GM23338 (cell line): ENCODE measurements around the gene USP30. TPM values are rescaled to one million over a fixed set of nuclear protein-coding genes. Genes with fewer than 3 reads are reported as not detected.

Experiments
- ATAC-seq: fragments of 200-7000 bp; cut with Tn5 transposase; 3 replicates; pipeline ENCODE4 v1.9.1; 2020
- DNase-seq: peaks from one replicate; pipeline ENCODE4 v3.0.0-alpha.2; 2015; ENCODE audit warnings: low spot score
- H2AFZ ChIP-seq: fragments of 200-600 bp; sonication (generic); 2 replicates; pipeline ENCODE4 v1.8.0; 2016; ENCODE audit warnings: antibody characterized with exemption, mild to moderate bottlenecking, moderate library complexity
- H3F3A ChIP-seq: fragments of 200-600 bp; sonication (generic); replicated peaks from 2 replicates; pipeline ENCODE4 v1.8.0; 2017; ENCODE audit warnings: antibody characterized with exemption, mixed run types, low read depth
- H3K27ac ChIP-seq: fragments of 200-600 bp; sonication (generic); 2 replicates; pipeline ENCODE4 v1.6.1; 2016; ENCODE audit warnings: low read depth
- H3K27me3 ChIP-seq: fragments of 200-600 bp; sonication (generic); 2 replicates; pipeline ENCODE4 v1.8.0; 2016; ENCODE audit warnings: mild to moderate bottlenecking, mixed run types, moderate library complexity; ENCODE audit not compliant: insufficient read depth
- H3K36me3 ChIP-seq: fragments of 200-600 bp; sonication (generic); 2 replicates; pipeline ENCODE4 v1.8.0; 2016; ENCODE audit warnings: mild to moderate bottlenecking; ENCODE audit not compliant: insufficient read depth
- H3K4me1 ChIP-seq: fragments of 200-600 bp; sonication (generic); 2 replicates; pipeline ENCODE4 v1.8.0; 2016; ENCODE audit warnings: mild to moderate bottlenecking, moderate library complexity; ENCODE audit not compliant: insufficient read depth
- H3K4me2 ChIP-seq: fragments of 200-600 bp; sonication (generic); 2 replicates; pipeline ENCODE4 v1.7.1; 2017; ENCODE audit warnings: mixed run types
- H3K4me3 ChIP-seq: fragments of 200-600 bp; sonication (generic); 2 replicates; pipeline ENCODE4 v1.6.1; 2016; ENCODE audit warnings: mixed run types
- H3K79me2 ChIP-seq: fragments of 200-600 bp; sonication (generic); replicated peaks from 2 replicates; pipeline ENCODE4 v1.8.0; 2017; ENCODE audit warnings: mild to moderate bottlenecking; ENCODE audit not compliant: insufficient read depth
- H3K9me2 ChIP-seq: fragments of 200-600 bp; sonication (generic); 2 replicates; pipeline ENCODE4 v1.8.0; 2017; ENCODE audit not compliant: insufficient read depth
- H4K20me1 ChIP-seq: fragments of 200-600 bp; sonication (generic); replicated peaks from 2 replicates; pipeline ENCODE4 v1.8.0; 2017; ENCODE audit warnings: mild to moderate bottlenecking; ENCODE audit not compliant: insufficient read depth
- H3K27ac Mint-ChIP-seq: 2 replicates; pipeline ENCODE4 v1.8.0; 2020; ENCODE audit warnings: inconsistent platforms, mild to moderate bottlenecking, moderate library complexity, mixed read lengths
- H3K27me3 Mint-ChIP-seq: 3 replicates; pipeline ENCODE4 v1.8.0; 2022; ENCODE audit warnings: low read depth, mild to moderate bottlenecking, moderate library complexity, mixed read lengths, inconsistent platforms; ENCODE audit not compliant: insufficient read depth, poor library complexity
- H3K36me3 Mint-ChIP-seq: 3 replicates; pipeline ENCODE4 v1.8.0; 2021; ENCODE audit warnings: low read depth, mild to moderate bottlenecking, inconsistent platforms, moderate library complexity, mixed read lengths
- H3K4me1 Mint-ChIP-seq: 3 replicates; pipeline ENCODE4 v1.8.0; 2020; ENCODE audit warnings: mild to moderate bottlenecking, inconsistent platforms, mixed read lengths
- H3K4me3 Mint-ChIP-seq: 3 replicates; pipeline ENCODE4 v1.8.0; 2021; ENCODE audit warnings: moderate library complexity, mild to moderate bottlenecking, inconsistent platforms, mixed read lengths
- H3K9me3 Mint-ChIP-seq: 3 replicates; pipeline ENCODE4 v1.8.0; 2020; ENCODE audit warnings: moderate library complexity, mild to moderate bottlenecking, inconsistent platforms, mixed read lengths
- CREB1 ChIP-seq: fragments of 250-450 bp; sonication (Bioruptor Pico); IDR thresholded peaks from 2 replicates; pipeline ENCODE4 v1.5.0; 2020; ENCODE audit warnings: low read depth, mild to moderate bottlenecking, moderate library complexity
- CTCF ChIP-seq, 2 experiments: fragments of 200-600 bp in 1 of 2; sonication (generic) in 1 of 2; conservative IDR thresholded peaks; 2 replicates each; pipeline versions ENCODE4 v1.5.1 to v1.6.1; 2016 to 2017; ENCODE audit warnings: antibody characterized with exemption in 2 of 2, low read depth in 2 of 2, mild to moderate bottlenecking in 2 of 2, moderate library complexity in 1 of 2
- ETS1 ChIP-seq: IDR thresholded peaks from 2 replicates; pipeline ENCODE4 v1.6.1; 2016; ENCODE audit warnings: antibody characterized with exemption
- EZH2 ChIP-seq: fragments of 200-600 bp; sonication (generic); IDR thresholded peaks from one replicate; pipeline ENCODE4 v1.8.0; 2017; ENCODE audit warnings: antibody characterized with exemption, mild to moderate bottlenecking, low read depth; ENCODE audit not compliant: unreplicated experiment
- EZH2phosphoT487 ChIP-seq: fragments of 200-600 bp; sonication (generic); IDR thresholded peaks from one replicate; pipeline ENCODE4 v1.8.1; 2018; ENCODE audit warnings: antibody characterized with exemption; ENCODE audit not compliant: unreplicated experiment
- JUNB ChIP-seq: IDR thresholded peaks from one replicate; pipeline ENCODE4 v1.6.1; 2016; ENCODE audit warnings: antibody characterized with exemption; ENCODE audit not compliant: unreplicated experiment
- NANOG ChIP-seq: IDR thresholded peaks from 2 replicates; pipeline ENCODE4 v1.6.1; 2016; ENCODE audit warnings: antibody characterized with exemption, borderline replicate concordance
- POLR2AphosphoS5 ChIP-seq: IDR thresholded peaks from 2 replicates; pipeline ENCODE4 v1.6.1; 2016; ENCODE audit warnings: antibody characterized with exemption, low read depth
- REST ChIP-seq: IDR thresholded peaks from one replicate; pipeline ENCODE4 v1.6.1; 2018; ENCODE audit warnings: antibody characterized with exemption; ENCODE audit not compliant: unreplicated experiment
- STAT1 ChIP-seq: IDR thresholded peaks from one replicate; pipeline ENCODE4 v1.6.1; 2016; ENCODE audit warnings: antibody characterized with exemption; ENCODE audit not compliant: unreplicated experiment
- ZNF114 ChIP-seq: fragments of 250-450 bp; sonication (Bioruptor Pico); IDR thresholded peaks from 2 replicates; pipeline ENCODE4 v1.5.0; 2020; ENCODE audit warnings: mild to moderate bottlenecking, moderate library complexity
- ZNF331 ChIP-seq: fragments of 250-450 bp; sonication (Bioruptor Pico); IDR thresholded peaks from 2 replicates; pipeline ENCODE4 v1.5.0; 2020; ENCODE audit warnings: low read depth, mild to moderate bottlenecking, moderate library complexity
- ZNF462 ChIP-seq: fragments of 250-450 bp; sonication (Bioruptor Pico); IDR thresholded peaks from 2 replicates; pipeline ENCODE4 v1.5.0; 2020; ENCODE audit warnings: mild to moderate bottlenecking, moderate library complexity
- polyA plus RNA-seq: library from polyadenylated mRNA; unstranded; fragments of >200 nt; fragmentation: Nextera tagmentation; extraction: Ambion mirVana; gene quantifications from 2 replicates; pipeline ENCODE4 v1.2.1, GENCODE V29; 2016
- total RNA-seq: library from RNA; depleted of rRNA; stranded (reverse); fragments of >200 nt; shearing (Covaris generic); gene quantifications from 2 replicates; pipeline ENCODE4 v1.2.3, GENCODE V29; 2014

USP30 gene
- total and polyA plus RNA-seq, 2 experiments from 2014 or later, result 2.9 to 6.1 TPM

- Histone ChIP-seq H3K4me2 (no peak overlapping the region), H3K9me2 (peaks cover 2% of the 10 kb centered on the region; the same call in 1 of the 2 replicates), H3K4me1 (0 out of 2 replicates have a peak, but pooled peaks cover 8% of the 10 kb centered on the region), H3K79me2 (peaks cover 9% of the 10 kb centered on the region; the same call in 1 of the 2 replicates), H3K36me3 (0 out of 2 replicates have a peak, but pooled peaks cover 8% of the 10 kb centered on the region), H3F3A (no peaks in the 10 kb centered on the region), H4K20me1 (no peaks in the 10 kb centered on the region), H3K4me3 (no peak overlapping the region), H3K27me3 (peaks cover 6% of the 10 kb centered on the region), H2AFZ (no peak overlapping the region), H3K27ac (no peak overlapping the region)
- Mint-ChIP-seq H3K9me3 (no peaks in the 10 kb centered on the region), H3K36me3 (peaks cover 48% of the 10 kb centered on the region), H3K27me3 (peaks cover 11% of the 10 kb centered on the region), H3K4me3 (no peak overlapping the region), H3K4me1 (peaks cover 10% of the 10 kb centered on the region), H3K27ac (no peak overlapping the region)
- TF ChIP-seq ZNF331 (no peak), CREB1 (CRISPR knock-in tag) (no peak), EZH2phosphoT487 (no peak), JUNB (no peak), EZH2 (no peak), ZNF114 (CRISPR knock-in tag) (no peak), ZNF462 (no peak), ETS1 (no peak), CTCF (conservative IDR thresholded peaks at IDR 0.05; ENCODE audit: low read depth in 2 of 2) (no peak), NANOG (no peak), POLR2AphosphoS5 (no peak), STAT1 (no peak), REST (no peak)
- no peak for ATAC-seq
- DNase-seq, result no peak
Measured at GRCh38 chr12:109088818-109089217, 36.4 kb downstream of the USP30 start.
